DND-41 (cell line): ENCODE results near the gene NTN1.

Experiments
- CTCF ChIP-seq: IDR thresholded peaks from 2 replicates; pipeline ENCODE4 v1.5.1; 2012; ENCODE audit warnings: borderline replicate concordance, low read length, moderate library complexity, mild to moderate bottlenecking; ENCODE audit not compliant: poor library complexity, severe bottlenecking; ENCODE audit errors: extremely low read depth
- EZH2 ChIP-seq: IDR thresholded peaks from 3 replicates; pipeline ENCODE4 v1.6.1; 2012; ENCODE audit warnings: borderline replicate concordance, low read depth, mild to moderate bottlenecking, moderate library complexity, low read length, inconsistent platforms; ENCODE audit not compliant: severe bottlenecking

- TF ChIP-seq EZH2 (no peak), CTCF (no peak)
Measured at GRCh38 chr17:9131371-9131770, 110.1 kb downstream of the NTN1 start.
